Liver (tissue), 9 donors: Measurements from ENCODE around the gene MGAT4C. TPM values are rescaled to one million over a fixed set of nuclear protein-coding genes. Genes with fewer than 3 reads are reported as not detected.

ENCODE experiments used
- DNase-seq: peaks from one replicate; pipeline ENCODE4 v3.0.0-alpha.2; 2017; ENCODE audit warnings: low spot score
- H3K27ac ChIP-seq, 2 donors: one replicate each; pipeline ENCODE4 v1.7.0; 2013; ENCODE audit warnings: inconsistent platforms in 2 of 2, low read length in 2 of 2, control low read depth in 1 of 2, low read depth in 1 of 2, mild to moderate bottlenecking in 1 of 2
- H3K27me3 ChIP-seq, 4 donors: one replicate each; pipeline versions ENCODE4 v1.6.1 to v1.7.0; 2013; ENCODE audit warnings: low read length in 3 of 4, inconsistent platforms in 1 of 4, mild to moderate bottlenecking in 1 of 4, moderate library complexity in 1 of 4; ENCODE audit not compliant: control insufficient read depth in 4 of 4, insufficient read depth in 4 of 4
- H3K36me3 ChIP-seq, 4 donors: one replicate each; pipeline versions ENCODE4 v1.6.1 to v1.7.0; 2013; ENCODE audit warnings: low read length in 3 of 4, mild to moderate bottlenecking in 3 of 4, low read depth in 1 of 4, moderate library complexity in 1 of 4; ENCODE audit not compliant: control insufficient read depth in 4 of 4, insufficient read depth in 3 of 4
- H3K4me1 ChIP-seq, 4 donors: one replicate each; pipeline versions ENCODE4 v1.6.1 to v1.7.0; 2013; ENCODE audit warnings: low read length in 3 of 4, mild to moderate bottlenecking in 3 of 4, moderate library complexity in 1 of 4; ENCODE audit not compliant: control insufficient read depth in 4 of 4, insufficient read depth in 4 of 4
- H3K4me3 ChIP-seq, 3 donors: one replicate each; pipeline versions ENCODE4 v1.6.1 to v1.7.0; 2013; ENCODE audit warnings: low read length in 3 of 3, control low read depth in 1 of 3, low read depth in 1 of 3, mild to moderate bottlenecking in 1 of 3
- H3K9ac ChIP-seq, 2 donors: one replicate each; pipeline ENCODE4 v1.7.0; 2013; ENCODE audit warnings: low read length in 2 of 2, mild to moderate bottlenecking in 2 of 2, moderate library complexity in 2 of 2, control low read depth in 1 of 2, low read depth in 1 of 2
- H3K9me3 ChIP-seq, 4 donors: one replicate each; pipeline versions ENCODE4 v1.6.1 to v1.7.0; 2013; ENCODE audit warnings: low read length in 3 of 4; ENCODE audit not compliant: control insufficient read depth in 4 of 4
- ATF3 ChIP-seq: IDR thresholded peaks from 2 replicates; pipeline ENCODE4 v1.6.1; 2016; ENCODE audit warnings: antibody characterized with exemption
- CTCF ChIP-seq: fragments of 150-350 bp; IDR thresholded peaks from 2 replicates; pipeline ENCODE4 v1.5.1; 2017; ENCODE audit warnings: improper control_type of control experiment, low read depth, low read length; ENCODE audit not compliant: missing input control
- FOXA1 ChIP-seq: IDR thresholded peaks from 2 replicates; pipeline ENCODE4 v1.6.1; 2016; ENCODE audit warnings: antibody characterized with exemption
- FOXA2 ChIP-seq: IDR thresholded peaks from 2 replicates; pipeline ENCODE4 v1.6.1; 2016; ENCODE audit warnings: antibody characterized with exemption
- GABPA ChIP-seq, 2 donors: IDR thresholded peaks in 1 of 2; conservative IDR thresholded peaks in 1 of 2; 2 replicates each; pipeline ENCODE4 v1.6.1; 2016; ENCODE audit warnings: antibody characterized with exemption in 2 of 2, mild to moderate bottlenecking in 1 of 2, moderate library complexity in 1 of 2
- HNF4G ChIP-seq: IDR thresholded peaks from 2 replicates; pipeline ENCODE4 v1.6.1; 2016; ENCODE audit warnings: antibody characterized with exemption
- NR2F2 ChIP-seq: IDR thresholded peaks from 2 replicates; pipeline ENCODE4 v1.6.1; 2016; ENCODE audit warnings: antibody characterized with exemption
- REST ChIP-seq: IDR thresholded peaks from 2 replicates; pipeline ENCODE4 v1.6.1; 2016; ENCODE audit warnings: antibody characterized with exemption, mild to moderate bottlenecking
- RXRA ChIP-seq, 2 donors: IDR thresholded peaks; 2 replicates each; pipeline ENCODE4 v1.6.1; 2017 to 2018; ENCODE audit warnings: antibody characterized with exemption in 2 of 2, mild to moderate bottlenecking in 1 of 2
- SP1 ChIP-seq: IDR thresholded peaks from 2 replicates; pipeline ENCODE4 v1.6.1; 2018; ENCODE audit warnings: antibody characterized with exemption, mild to moderate bottlenecking
- TAF1 ChIP-seq: conservative IDR thresholded peaks from 2 replicates; pipeline ENCODE4 v1.6.1; 2016; ENCODE audit warnings: antibody characterized with exemption, mild to moderate bottlenecking
- ZBTB33 ChIP-seq: IDR thresholded peaks from 2 replicates; pipeline ENCODE4 v1.6.1; 2016; ENCODE audit warnings: antibody characterized with exemption
- WGBS: extraction: QIAGEN DNeasy Blood & Tissue Kit; methylation state at CpG from one replicate; pipeline ENCODE4 v1.1.7; 2013; 5-methylcytosine and 5-hydroxymethylcytosine counted together
- polyA plus RNA-seq, 2 donors: library from polyadenylated mRNA; stranded (reverse) in 1 of 2; unstranded in 1 of 2; fragments of 200-250 nt in 1 of 2; fragments of >200 nt in 1 of 2; fragmentation: Nextera tagmentation in 1 of 2; extraction: Ambion mirVana in 1 of 2; gene quantifications; one replicate each; pipeline versions ENCODE4 v1.2.1 to v1.2.3, GENCODE V29; 2013 to 2015
- total RNA-seq, 2 donors: library from RNA; depleted of rRNA; stranded (reverse); fragments of >200 nt; gene quantifications; one replicate each; pipeline ENCODE4 v1.2.3, GENCODE V29; 2014
- donor health status: healthy.
- donor health status: healthy.
- donor health status: healthy.
- donor health status: healthy.
- donor health status: healthy.

MGAT4C gene
- total and polyA plus RNA-seq, 4 donors, result 0.02 to 0.65 (median 0.09) TPM

- DNase-seq, result no peak
- no peak for TF ChIP-seq REST
- TF ChIP-seq ATF3, result no peak
- no peak for TF ChIP-seq RXRA (IDR thresholded peaks at IDR 0.05)
- TF ChIP-seq HNF4G, result no peak
- TF ChIP-seq TAF1, result no peak
- no peak for TF ChIP-seq FOXA2
- no peak overlapping the region for H3K9ac ChIP-seq
- no peaks in the 10 kb centered on the region for H3K9me3 ChIP-seq
- no peaks in the 10 kb centered on the region for H3K4me1 ChIP-seq
- WGBS, result 52% methylated on average over 2 of the region's 2 CpGs
- no peak overlapping the region for H3K27ac ChIP-seq
- H3K4me3 ChIP-seq, result no peak overlapping the region
- H3K27me3 ChIP-seq, result peaks cover 0 to 4% (median 0%) of the 10 kb centered on the region in 4 donors
- H3K36me3 ChIP-seq, result no peaks in the 10 kb centered on the region
Observed at GRCh38 chr12:86057092-86057845, 198.9 kb downstream of the MGAT4C start.

- no peaks in the 10 kb centered on the region for H3K4me1 ChIP-seq
- no peak for DNase-seq
- no peak overlapping the region for H3K27ac ChIP-seq
- no peaks in the 10 kb centered on the region for H3K27me3 ChIP-seq
- no peak overlapping the region for H3K9ac ChIP-seq
- WGBS, result 47% methylated on average over 5 of the region's 5 CpGs
- no peaks in the 10 kb centered on the region for H3K36me3 ChIP-seq
- TF ChIP-seq TAF1 (no peak), NR2F2 (no peak), REST (no peak), SP1 (no peak), FOXA1 (no peak), HNF4G (no peak), ATF3 (no peak), ZBTB33 (no peak), GABPA (IDR thresholded peaks at IDR 0.05 in 1 of 2, conservative IDR thresholded peaks at IDR 0.05 in 1 of 2) (no peak), CTCF (no peak)
- no peak overlapping the region for H3K4me3 ChIP-seq
- no peaks in the 10 kb centered on the region for H3K9me3 ChIP-seq
Observed at GRCh38 chr12:86052921-86053320, 203.3 kb downstream of the MGAT4C start.
